ENCODE measurements around the gene ETAA1.

The ETAA1 gene

DNA sequence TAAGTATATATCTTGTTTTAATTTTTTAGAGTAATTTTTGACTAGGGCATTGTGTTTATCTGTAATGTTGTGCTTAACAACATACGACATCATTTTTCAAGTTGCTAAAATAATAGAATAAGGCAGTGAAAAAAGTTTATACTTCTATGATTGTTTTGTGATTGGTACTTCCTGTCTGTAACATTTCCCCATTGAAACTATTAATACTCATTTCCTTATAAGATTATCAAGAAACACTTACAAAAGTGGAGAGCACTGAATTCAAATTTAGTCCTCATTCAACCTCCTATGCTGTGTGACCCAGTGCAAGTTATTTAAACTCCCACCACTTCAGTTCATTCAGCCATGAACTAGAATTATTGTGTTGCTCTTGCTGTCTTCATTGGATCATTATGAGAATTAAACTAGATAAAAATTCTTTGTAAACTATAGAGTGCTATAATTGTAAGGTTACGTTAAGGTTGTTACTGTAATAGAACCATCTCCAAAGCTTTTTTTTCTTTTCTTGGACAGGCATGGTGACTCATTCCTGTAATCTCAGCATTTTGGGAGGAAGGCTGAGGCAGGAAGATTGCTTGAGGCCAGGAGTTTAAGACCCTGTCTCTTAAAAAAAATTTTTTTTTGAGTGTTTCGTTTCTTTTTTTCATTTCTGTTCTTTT is 2.8 kb downstream of the ETAA1 start:
- no peak for TF ChIP-seq CTCF (conservative IDR thresholded peaks at IDR 0.05; ENCODE audit: low read depth, low read length)
- no peak for DNase-seq (ENCODE audit: low read depth)
- H3K4me3 ChIP-seq (ENCODE audit: low read length), result no peak overlapping the region

DNA sequence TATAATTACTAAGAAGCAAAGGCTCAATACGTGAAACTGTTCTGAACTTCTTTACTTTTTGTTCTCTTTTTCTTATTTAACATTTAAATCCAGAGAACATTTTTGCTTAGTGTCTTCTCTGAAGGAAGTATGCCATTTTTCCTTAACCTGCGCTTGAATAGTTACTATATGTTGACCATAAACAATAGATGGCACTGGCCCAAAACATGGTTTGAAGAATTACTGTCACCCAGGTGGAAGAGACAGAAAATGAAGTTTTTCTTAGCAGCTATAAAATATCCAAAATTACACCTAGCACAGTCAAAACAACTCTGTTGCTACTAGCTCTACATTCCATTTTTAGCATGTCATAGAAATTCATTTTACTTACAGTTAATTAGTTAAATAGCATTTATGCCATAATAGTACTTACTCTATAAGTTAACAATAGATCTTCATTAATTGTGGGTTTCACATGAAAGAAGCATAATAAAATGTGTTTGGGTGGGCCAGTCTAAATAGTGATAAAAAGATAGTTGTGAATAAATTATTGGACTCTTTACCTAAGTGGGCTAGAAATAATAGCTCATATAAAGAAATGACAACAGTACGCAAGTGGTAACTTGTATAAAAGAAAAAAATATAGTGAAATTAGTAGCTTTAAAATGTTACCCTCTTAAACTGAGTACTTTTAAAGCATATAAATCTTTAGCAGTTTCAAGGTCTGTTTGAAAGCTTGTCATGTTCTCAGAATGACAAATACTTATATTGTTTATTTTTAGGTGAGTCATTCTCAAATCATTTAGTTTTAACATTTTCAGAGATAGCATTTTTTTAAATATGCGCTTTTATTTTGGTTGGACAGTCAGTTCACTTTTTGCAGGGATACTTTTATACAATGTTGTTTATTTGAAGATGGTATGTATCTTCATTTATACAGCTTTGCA is 3.7 kb downstream of the ETAA1 start:
- DNase-seq (ENCODE audit: low read depth), result no peak
- H3K4me3 ChIP-seq (ENCODE audit: low read length), result no peak overlapping the region
- TF ChIP-seq CTCF (conservative IDR thresholded peaks at IDR 0.05; ENCODE audit: low read depth, low read length), result no peak

GRCh38 chr2:67408346-67408745 is 11.2 kb downstream of the ETAA1 start:
- no peak for DNase-seq (ENCODE audit: low read depth)
- TF ChIP-seq CTCF (conservative IDR thresholded peaks at IDR 0.05; ENCODE audit: low read depth, low read length), result no peak
- no peak overlapping the region for H3K4me3 ChIP-seq (ENCODE audit: low read length)

GRCh38 chr2:67412424-67412823 is 15.3 kb downstream of the ETAA1 start:
- no peak for TF ChIP-seq CTCF (conservative IDR thresholded peaks at IDR 0.05; ENCODE audit: low read depth, low read length)
- no peak overlapping the region for H3K4me3 ChIP-seq (ENCODE audit: low read length)
- DNase-seq (ENCODE audit: low read depth), result no peak

DNA sequence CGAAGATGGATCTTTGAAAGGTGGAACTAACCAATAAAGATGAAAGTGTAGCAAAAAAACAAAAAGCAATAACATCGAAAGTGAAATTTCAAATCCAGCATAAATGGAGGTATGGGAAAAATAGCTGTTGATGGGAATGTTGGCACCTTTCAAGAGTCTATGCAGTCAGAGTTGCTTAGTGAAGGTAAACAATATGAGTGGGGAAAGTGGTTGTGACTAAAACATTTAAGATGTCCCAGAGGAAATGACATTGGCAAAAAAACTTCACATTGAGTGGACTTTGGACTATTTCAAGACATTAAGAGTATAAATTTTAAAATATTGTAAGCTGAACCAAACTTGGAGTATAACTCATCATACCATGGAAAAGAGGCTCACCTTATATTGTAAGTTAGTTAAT is 17.7 kb downstream of the ETAA1 start:
- no peak overlapping the region for H3K4me3 ChIP-seq (ENCODE audit: low read length)
- no peak for TF ChIP-seq CTCF (conservative IDR thresholded peaks at IDR 0.05; ENCODE audit: low read depth, low read length)
- no peak for DNase-seq (ENCODE audit: low read depth)

DNA sequence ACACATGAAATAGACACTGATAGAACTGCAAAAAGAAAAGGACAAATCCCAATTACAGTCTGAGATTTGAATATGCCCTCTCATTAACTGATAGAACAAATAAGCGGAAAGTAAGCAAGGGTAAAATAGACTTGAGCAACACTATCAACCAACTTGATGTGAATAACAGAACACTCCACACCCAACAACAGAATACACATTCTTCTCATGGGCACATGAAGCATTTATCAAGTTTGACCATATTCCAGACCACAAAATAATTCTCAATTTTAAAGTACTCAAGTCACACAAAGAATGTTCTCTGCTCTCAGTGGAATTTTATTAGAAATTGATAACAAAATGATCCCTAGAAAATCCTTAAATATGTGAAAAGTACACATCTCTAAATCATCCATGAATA is 19.0 kb downstream of the ETAA1 start:
- H3K4me3 ChIP-seq (ENCODE audit: low read length), result no peak overlapping the region
- DNase-seq (ENCODE audit: low read depth), result no peak
- TF ChIP-seq CTCF (conservative IDR thresholded peaks at IDR 0.05; ENCODE audit: low read depth, low read length), result no peak

DNA sequence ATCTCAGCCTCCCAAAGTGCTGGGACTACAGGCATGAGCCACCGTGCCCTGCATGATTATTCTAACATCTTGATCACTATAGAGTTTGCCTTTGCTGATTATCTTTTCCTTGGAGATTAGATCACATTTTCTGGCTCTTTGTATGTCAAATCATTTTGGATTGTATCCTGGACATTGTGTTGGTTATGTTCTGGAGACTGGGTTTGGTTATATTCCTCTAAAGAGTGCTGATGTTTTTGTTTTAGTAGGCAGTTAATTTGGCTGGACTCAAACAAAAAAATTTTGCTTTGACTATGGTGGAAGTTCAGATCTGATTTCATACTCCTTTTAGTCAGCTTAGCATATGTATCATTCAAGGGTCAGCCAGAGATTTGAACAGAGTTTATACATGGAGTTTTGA is 26.4 kb downstream of the ETAA1 start:
- no peak for DNase-seq (ENCODE audit: low read depth)
- H3K4me3 ChIP-seq (ENCODE audit: low read length), result no peak overlapping the region
- no peak for TF ChIP-seq CTCF (conservative IDR thresholded peaks at IDR 0.05; ENCODE audit: low read depth, low read length)

All from retinal pigment epithelial cell (primary cell).